Mucosa of rectum (tissue), 2 donors: ENCODE results near the gene TCERG1L.
"Not testable (repeated sequence)": the region's sequence is repeated elsewhere in the genome, so short reads cannot be mapped to it uniquely, and the experiment has no call there.

Experiments
- H3K27ac ChIP-seq, 2 donors: one replicate each; pipeline ENCODE4 v1.7.0; 2013; ENCODE audit warnings: inconsistent platforms in 2 of 2, low read depth in 2 of 2, low read length in 2 of 2
- H3K27me3 ChIP-seq, 2 donors: one replicate each; pipeline ENCODE4 v1.7.0; 2013; ENCODE audit warnings: low read length in 2 of 2; ENCODE audit not compliant: control insufficient read depth in 2 of 2, insufficient read depth in 2 of 2
- H3K36me3 ChIP-seq, 2 donors: one replicate each; pipeline ENCODE4 v1.7.0; 2013; ENCODE audit warnings: low read length in 2 of 2; ENCODE audit not compliant: control insufficient read depth in 2 of 2, insufficient read depth in 2 of 2
- H3K4me1 ChIP-seq, 2 donors: one replicate each; pipeline ENCODE4 v1.7.0; 2013; ENCODE audit warnings: low read length in 2 of 2, mild to moderate bottlenecking in 1 of 2; ENCODE audit not compliant: control insufficient read depth in 2 of 2, insufficient read depth in 2 of 2
- H3K4me3 ChIP-seq, 2 donors: one replicate each; pipeline ENCODE4 v1.7.0; 2013; ENCODE audit warnings: low read length in 2 of 2
- H3K9ac ChIP-seq, 2 donors: one replicate each; pipeline ENCODE4 v1.7.0; 2013; ENCODE audit warnings: low read length in 2 of 2, low read depth in 1 of 2, mild to moderate bottlenecking in 1 of 2
- H3K9me3 ChIP-seq, 2 donors: one replicate each; pipeline ENCODE4 v1.7.0; 2013; ENCODE audit warnings: low read length in 2 of 2; ENCODE audit not compliant: control insufficient read depth in 2 of 2
- donor health status: healthy.
- donor health status: Normal muscosa, but diverticular disease.

TCERG1L gene

DNA sequence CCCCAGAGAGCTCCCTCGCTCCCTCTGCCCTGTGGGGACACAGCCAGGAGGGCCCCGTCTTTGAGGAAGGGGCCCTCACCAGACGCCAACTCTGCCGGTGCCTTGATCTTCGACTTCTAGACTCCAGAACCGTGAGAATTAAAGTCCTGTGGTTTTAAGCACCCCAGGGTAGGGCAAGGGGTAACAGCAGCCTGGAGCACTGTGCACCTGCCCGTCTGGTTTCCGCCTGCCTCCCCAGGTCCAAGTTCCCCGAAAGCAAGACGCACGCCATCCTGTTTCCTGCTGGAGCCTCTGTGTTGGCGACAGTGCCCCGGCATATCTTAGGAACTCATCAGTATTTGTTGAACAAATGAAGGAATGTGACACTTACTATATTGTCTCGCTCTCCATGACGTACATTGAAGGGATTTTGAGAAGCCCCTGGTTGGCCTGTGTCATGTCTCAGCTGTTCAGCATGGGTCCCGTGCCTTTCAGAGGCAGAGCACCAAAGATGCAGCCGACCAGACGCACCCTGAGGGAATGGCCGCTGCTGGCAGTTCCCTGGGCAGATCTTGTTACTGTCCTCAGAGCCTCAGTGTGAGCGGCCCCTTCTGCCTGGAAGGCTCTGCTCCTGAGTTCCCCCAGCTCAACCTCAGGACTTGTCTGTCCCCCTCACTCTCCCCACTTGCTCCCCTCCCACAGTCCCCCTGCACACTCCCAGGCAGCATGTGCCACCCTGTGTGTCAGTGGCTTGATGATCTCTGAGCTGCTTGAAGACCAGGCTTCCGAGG, 226.2 kb downstream of the TCERG1L start:
- H3K36me3 ChIP-seq: no peaks in the 10 kb centered on the region
- no peak overlapping the region for H3K4me3 ChIP-seq
- H3K27me3 ChIP-seq: no peaks in the 10 kb centered on the region
- H3K9ac ChIP-seq: no peak overlapping the region
- no peak overlapping the region for H3K27ac ChIP-seq
- H3K4me1 ChIP-seq: no peaks in the 10 kb centered on the region
- peaks cover 4% of the 10 kb centered on the region in 2 donors for H3K9me3 ChIP-seq

DNA sequence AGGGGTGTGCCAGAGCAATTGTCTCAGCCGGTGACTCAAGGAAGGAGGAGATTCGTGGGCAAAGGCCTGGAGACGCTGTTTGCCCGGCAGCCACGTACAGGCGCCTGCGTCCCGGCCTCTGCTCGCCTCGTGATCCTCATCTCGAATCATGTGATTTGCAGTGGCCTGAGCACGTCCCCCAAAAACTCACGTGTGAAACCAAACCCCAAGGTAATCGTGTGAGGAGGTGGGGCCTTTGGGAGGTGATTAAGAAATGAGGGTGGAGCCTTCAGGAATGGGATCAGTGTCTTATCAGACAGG, 226.8 kb downstream of the TCERG1L start:
- Histone ChIP-seq H3K9me3 (peaks cover 0 to 4% of the 10 kb centered on the region in 2 donors), H3K27me3 (no peaks in the 10 kb centered on the region), H3K4me3 (no peak overlapping the region), H3K9ac (no peak overlapping the region), H3K27ac (no peak overlapping the region), H3K36me3 (no peaks in the 10 kb centered on the region), H3K4me1 (no peaks in the 10 kb centered on the region)

DNA sequence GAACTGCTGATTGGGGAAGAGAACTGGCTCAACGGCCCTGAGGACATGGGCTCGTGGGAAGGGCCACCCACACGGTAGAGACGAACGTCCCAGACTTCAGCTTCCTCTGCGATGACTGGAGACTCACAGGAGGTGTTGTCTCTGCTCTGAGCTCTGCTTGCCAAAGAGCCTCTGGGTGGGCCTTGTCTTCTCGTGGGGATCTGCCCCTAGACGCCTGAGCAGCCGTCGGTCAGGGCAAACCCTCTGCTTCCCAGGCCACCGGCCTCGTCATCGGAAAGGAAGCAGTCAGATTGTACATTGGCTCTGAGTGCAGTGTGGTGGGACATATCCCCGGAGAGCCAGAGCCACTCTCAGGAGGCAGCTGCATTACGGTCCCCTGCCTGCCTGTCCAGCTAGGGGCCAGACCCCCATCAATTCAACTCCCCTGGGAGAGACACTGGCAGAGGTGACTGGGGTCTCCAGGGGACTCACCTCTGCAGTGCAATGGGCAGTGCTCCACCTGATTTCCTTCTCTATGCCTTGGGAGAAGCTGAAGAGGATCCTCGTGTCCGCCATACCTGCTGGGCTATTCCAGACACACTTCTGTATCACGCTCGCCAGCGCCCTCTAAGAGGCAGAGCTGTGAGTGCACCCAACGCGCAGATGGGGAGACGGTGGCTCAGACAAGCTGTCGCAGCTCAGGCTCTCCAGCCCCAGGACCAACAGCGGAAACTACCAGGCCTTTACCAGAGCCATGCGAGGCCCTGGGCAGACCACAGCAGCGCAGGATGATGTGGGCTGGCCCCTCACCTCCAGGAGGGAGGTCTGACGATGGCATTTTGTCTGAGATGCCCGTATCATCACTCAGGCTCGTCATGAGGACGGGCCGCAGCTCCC, 227.4 kb downstream of the TCERG1L start:
- Histone ChIP-seq H3K27ac (no peak overlapping the region), H3K9ac (no peak overlapping the region), H3K36me3 (no peaks in the 10 kb centered on the region), H3K27me3 (no peaks in the 10 kb centered on the region), H3K9me3 (peaks cover 0 to 4% of the 10 kb centered on the region in 2 donors), H3K4me3 (no peak overlapping the region), H3K4me1 (no peaks in the 10 kb centered on the region)

DNA sequence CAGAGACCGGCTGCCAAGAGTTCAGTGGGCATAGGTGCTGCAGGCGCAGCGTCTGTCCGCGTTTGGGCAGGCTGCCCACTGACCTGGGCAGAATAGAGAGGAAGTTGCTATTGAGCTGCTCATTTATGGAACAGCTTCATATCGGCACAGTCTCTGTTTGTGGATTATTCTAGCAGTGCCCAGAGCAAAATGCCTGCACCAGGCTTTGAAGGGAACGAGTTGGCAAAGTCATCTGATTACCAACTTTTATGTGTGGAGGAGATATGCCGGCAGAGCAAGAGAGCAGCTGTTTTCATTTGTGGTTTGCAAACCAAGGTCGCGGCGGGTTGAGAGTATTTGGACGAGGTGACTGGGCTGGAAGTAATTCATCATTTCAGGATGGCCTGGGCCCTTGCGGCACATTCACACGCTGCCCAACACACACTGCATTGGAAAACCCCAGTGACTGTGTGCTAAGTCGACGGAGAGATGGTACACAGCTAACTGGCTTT, 228.5 kb downstream of the TCERG1L start:
- no peaks in the 10 kb centered on the region for H3K27me3 ChIP-seq
- H3K9ac ChIP-seq: no peak overlapping the region
- H3K36me3 ChIP-seq: no peaks in the 10 kb centered on the region
- H3K4me3 ChIP-seq: no peak overlapping the region
- H3K27ac ChIP-seq: no peak overlapping the region
- H3K9me3 ChIP-seq: peaks cover 0 to 4% of the 10 kb centered on the region in 2 donors
- no peaks in the 10 kb centered on the region for H3K4me1 ChIP-seq

DNA sequence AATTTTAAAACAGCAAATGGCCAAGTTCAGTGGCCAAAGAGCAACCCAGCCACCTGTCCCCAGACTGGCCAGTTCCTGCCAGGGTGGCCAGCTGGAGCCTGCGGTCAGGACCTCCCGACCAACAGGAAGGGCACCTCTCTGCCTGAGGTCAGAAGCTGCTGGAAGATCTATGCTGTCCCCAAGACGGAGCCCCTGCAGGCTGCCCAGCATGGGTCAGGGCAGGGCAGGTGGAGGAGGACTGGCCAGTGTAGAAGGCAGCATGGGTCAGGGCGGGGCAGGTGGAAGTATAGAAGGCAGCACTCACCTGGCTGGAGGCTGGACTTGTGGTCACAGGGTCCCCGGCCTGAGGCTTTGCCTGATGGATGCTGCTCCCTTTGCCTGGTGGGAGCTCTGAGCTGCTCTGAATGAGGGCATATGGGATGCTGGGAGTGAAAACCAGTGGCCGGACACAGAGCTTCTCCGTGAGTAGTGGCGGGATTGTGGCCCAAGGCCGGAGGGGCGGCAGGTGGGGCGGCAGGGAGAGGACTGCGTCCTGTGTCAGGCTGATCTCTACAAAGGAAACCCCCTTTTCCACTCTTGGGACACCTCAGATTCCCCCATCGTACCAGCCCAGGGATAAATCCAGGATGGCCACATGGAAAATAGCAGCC, 229.2 kb downstream of the TCERG1L start:
- Histone ChIP-seq H3K36me3 (no peaks in the 10 kb centered on the region), H3K27me3 (no peaks in the 10 kb centered on the region), H3K27ac (no peak overlapping the region), H3K9me3 (peaks cover 0 to 4% of the 10 kb centered on the region in 2 donors), H3K4me3 (no peak overlapping the region), H3K9ac (no peak overlapping the region), H3K4me1 (no peaks in the 10 kb centered on the region)

DNA sequence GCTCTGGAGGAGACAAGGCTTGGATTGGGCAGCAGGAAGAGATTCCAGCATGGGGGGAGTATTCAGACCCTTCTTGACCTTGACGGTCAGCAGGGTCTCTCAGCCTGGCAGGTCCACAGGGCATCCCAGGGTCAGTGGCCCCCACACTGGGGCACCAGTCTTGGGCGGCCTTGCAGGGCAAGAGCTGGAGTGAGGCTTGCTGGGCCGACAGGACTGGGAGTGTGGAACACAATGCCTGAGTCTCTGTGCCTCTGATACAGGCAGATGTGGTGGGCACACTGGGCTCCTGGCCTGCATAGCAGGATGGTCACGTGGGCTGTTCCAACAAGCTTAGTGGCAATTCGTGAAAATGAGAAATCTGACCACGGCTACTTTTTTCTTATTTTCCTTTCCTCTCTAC, 229.7 kb downstream of the TCERG1L start:
- H3K36me3 ChIP-seq: no peaks in the 10 kb centered on the region
- no peak overlapping the region for H3K4me3 ChIP-seq
- no peaks in the 10 kb centered on the region for H3K27me3 ChIP-seq
- H3K9me3 ChIP-seq: peaks cover 0 to 4% of the 10 kb centered on the region in 2 donors
- H3K4me1 ChIP-seq: no peaks in the 10 kb centered on the region
- no peak overlapping the region for H3K27ac ChIP-seq
- H3K9ac ChIP-seq: no peak overlapping the region

DNA sequence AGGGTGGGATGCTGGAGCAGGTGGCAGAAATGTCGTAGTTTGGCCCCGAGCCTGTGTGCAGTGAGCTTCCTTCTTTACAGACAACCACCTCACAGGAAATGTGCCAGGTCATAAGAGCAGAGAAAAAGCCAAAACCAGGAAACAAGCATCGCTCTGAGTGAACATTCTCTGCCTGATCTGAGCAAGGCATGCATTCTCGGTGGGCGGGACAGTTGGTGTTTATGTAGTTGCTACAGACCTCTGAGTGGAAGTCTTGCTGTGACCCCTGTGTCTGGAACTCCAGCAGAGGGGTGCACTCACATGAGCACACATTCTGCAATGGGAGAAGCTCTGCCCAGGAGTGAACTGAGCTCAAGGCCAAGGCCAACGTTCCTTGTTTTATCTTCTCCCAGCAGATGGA, 230.1 kb downstream of the TCERG1L start:
- Histone ChIP-seq H3K27ac (no peak overlapping the region), H3K9me3 (peaks cover 0 to 4% of the 10 kb centered on the region in 2 donors), H3K36me3 (no peaks in the 10 kb centered on the region), H3K4me3 (no peak overlapping the region), H3K27me3 (no peaks in the 10 kb centered on the region), H3K9ac (no peak overlapping the region), H3K4me1 (no peaks in the 10 kb centered on the region)

DNA sequence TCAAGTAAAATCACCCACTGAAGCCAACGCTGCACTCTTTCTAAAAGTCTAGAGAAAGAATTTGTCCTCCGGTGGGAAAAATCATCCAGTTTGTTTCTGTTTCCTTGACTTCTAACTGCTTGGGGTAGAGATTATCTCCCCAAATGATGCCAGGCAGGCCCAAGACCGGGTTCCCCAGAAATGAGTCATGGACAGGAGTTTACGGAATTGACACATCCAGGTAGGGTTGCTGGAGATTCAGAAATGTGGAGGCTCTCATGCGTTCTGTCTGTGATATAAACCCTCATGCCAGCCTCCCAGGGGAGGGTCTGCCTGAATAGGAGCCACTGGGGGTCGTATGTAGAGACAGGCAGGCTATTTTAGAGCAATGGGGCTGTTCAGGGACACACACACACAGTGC, 230.9 kb downstream of the TCERG1L start:
- Histone ChIP-seq H3K4me1 (no peaks in the 10 kb centered on the region), H3K9ac (no peak overlapping the region), H3K27me3 (no peaks in the 10 kb centered on the region), H3K4me3 (no peak overlapping the region), H3K36me3 (no peaks in the 10 kb centered on the region), H3K27ac (no peak overlapping the region), H3K9me3 (peaks cover 0 to 2% of the 10 kb centered on the region in 2 donors)

DNA sequence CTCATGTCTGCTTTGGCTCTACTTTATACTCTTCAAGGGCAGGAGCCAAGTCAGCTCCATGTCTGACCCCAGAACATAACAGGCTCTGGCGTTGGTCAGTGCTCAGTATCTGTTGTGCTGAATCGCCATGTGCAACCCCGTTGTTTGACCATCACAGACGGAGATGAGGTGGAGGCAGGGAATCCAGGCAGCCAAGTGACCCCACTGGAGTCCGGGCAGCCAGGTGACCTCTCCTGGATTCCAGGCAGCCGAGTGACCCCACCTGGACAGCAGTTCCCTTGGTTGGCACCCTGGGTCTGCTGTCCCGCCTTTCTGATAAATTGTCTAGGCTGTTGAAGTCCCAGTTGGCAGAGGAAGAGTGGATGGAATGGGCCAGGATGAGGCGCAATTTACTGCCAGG, 232.2 kb downstream of the TCERG1L start:
- H3K9me3 ChIP-seq: peaks cover 0 to under 1% of the 10 kb centered on the region in 2 donors
- no peaks in the 10 kb centered on the region for H3K36me3 ChIP-seq
- no peak overlapping the region for H3K4me3 ChIP-seq
- no peaks in the 10 kb centered on the region for H3K27me3 ChIP-seq
- no peaks in the 10 kb centered on the region for H3K4me1 ChIP-seq
- H3K27ac ChIP-seq: no peak overlapping the region
- no peak overlapping the region for H3K9ac ChIP-seq

DNA sequence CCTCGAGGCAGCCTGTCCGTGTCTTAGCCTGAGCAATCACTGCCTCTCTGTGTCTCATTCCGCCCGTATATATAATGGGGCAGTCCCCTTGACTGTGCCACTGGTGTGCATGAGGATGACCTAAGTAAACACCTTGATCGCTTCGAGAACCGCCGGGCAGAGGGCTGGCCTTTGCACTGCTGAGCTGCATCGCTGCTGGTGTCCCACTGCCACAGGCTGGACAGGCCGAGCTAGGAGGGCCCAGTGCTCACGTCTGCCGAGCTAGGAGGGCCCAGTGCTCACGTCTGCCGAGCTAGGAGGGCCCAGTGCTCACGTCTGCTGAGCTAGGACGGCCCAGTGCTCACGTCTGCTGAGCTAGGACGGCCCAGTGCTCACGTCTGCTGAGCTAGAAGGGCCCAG, 232.6 kb downstream of the TCERG1L start:
- H3K36me3 ChIP-seq, H3K4me3 ChIP-seq, H3K4me1 ChIP-seq, H3K27me3 ChIP-seq, H3K27ac ChIP-seq, H3K9ac ChIP-seq, H3K9me3 ChIP-seq: not testable (repeated sequence)
